ENCODE measurements around the gene TRMT61B.

TRMT61B gene

DNA sequence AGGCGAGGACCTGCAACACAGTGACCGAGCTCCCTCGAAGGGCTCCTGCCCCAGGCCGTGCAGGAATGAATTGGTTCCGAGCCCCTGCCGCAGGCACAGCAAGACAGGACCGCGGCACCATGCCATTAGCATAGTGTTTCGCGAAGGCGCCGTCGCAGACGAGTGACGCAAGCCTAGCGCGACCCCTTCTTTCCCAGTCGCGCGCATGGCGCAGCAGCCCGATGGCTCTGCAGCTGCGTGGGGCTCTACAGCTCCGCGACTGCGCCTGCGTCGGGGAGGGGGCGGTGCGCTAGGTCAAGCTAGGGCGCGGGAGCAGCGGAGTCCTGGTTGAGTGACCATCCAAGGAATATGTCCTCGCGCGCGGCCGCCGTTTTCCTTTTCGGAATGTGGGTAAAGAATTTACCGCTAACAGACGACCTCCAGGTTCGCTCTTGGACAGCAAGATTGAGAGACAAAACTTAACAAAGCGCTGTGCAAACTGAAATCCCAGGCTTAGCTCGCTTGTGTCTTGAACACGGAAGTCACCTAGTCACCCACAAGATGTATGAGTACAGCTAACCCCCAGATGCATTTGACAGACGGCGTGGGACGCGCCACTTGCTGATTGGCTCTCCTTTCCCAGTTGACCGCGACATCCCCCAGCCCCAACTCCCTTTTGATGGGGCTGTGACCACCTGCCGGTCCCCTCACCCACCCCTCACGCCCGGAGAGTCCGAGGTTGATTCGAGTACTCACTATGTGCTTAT lies at the start of gene TRMT61B:
Gene TRMT61B (minus strand): TSS at position 164 of the 746 bp plus-strand sequence. CDS start 32 bp downstream, at position 132.
- peak; percentile 90 for DNase-seq

GRCh38 chr2:28915939-28916338 lies 45.8 kb upstream of the TRMT61B start:
- DNase-seq, result no peak

- no peak for DNase-seq
Observed at GRCh38 chr2:28909655-28910353, 39.7 kb upstream of the TRMT61B start.

- DNase-seq, result no peak
Observed at GRCh38 chr2:28908172-28908571, 38.1 kb upstream of the TRMT61B start.

GRCh38 chr2:28906821-28907220 lies 36.7 kb upstream of the TRMT61B start:
- no peak for DNase-seq

DNA sequence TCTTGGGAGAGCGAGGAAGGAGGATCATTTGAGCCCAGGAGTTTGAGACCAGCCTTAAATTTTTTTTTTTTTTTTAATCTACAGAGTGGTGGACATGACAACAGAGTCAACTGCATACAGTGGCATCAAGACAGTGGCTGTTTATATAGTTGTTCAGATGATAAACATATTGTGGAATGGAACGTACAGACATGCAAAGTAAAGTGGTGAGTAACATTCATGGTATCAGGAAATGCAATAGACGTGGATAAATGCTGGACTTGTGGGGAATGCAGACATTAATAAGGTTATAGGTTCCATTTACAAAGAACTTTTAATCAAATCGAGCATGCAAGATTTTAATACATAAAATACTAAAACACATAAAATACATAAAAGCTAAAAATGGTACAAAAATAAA lies 36.3 kb upstream of the TRMT61B start:
- DNase-seq, result no peak

GRCh38 chr2:28905533-28905932 lies 35.4 kb upstream of the TRMT61B start:
- no peak for DNase-seq

GRCh38 chr2:28904802-28905457 lies 34.8 kb upstream of the TRMT61B start:
- no peak for DNase-seq

GRCh38 chr2:28904295-28904694 lies 34.2 kb upstream of the TRMT61B start:
- DNase-seq, result no peak

DNA sequence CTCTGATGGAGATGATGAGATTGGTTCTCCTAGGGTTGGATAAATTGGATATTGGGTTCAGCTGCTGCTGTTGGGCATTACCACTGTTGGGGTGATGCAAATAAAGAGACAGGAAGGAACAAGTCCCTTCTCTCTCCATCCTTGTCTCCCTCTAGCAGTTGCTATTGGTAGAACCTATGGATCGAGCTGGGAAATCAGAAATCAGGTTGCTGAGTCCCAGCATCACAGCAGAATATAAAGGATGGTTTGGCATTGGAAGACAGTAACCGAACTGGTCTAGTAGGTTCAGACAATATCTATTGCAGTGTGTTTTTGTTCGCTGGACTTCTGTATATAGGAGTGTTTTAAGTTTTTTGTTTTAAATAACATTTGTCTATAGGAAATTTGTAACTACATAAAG lies 32.5 kb upstream of the TRMT61B start:
- no peak for DNase-seq

DNA sequence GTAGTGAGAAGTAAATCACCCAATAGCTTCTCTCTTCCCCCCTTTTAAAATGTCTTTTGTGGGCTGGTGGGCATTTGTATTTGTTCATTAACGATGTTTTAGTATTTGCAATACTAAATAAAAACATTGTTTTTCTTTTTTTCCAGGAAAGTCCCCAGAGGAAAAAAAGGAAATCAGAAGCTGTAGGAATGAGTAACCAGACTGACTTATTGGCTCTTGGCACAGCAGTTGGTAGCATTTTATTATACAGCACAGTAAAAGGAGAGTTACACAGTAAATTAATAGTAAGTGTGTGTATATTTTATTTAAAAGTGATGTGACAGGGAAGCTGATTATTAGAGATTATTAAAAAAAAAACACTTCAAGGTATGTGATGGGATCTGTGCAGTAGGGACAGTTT lies 31.7 kb upstream of the TRMT61B start:
- no peak for DNase-seq

DNA sequence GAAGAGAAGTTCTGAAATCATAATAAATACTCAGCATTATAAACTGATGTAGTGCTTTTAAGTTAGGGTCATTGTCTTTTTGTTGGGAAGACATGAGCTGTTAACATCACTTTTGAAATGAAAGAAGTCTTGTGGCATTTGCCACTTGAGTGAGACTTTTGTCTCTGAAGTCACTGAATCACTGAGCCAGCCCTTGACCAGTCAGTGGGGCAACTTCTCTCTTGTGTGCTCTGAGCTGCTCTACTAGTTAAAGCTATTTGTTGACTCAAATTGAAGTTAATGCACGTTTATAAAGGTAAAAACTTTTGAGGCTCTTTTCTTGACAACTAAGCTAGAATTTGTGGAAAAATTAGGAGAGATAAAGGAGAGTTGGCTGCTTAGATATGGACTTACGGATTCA lies 31.1 kb upstream of the TRMT61B start:
- DNase-seq, result no peak

GRCh38 chr2:28898048-28898447 lies 27.9 kb upstream of the TRMT61B start:
- DNase-seq, result no peak

DNA sequence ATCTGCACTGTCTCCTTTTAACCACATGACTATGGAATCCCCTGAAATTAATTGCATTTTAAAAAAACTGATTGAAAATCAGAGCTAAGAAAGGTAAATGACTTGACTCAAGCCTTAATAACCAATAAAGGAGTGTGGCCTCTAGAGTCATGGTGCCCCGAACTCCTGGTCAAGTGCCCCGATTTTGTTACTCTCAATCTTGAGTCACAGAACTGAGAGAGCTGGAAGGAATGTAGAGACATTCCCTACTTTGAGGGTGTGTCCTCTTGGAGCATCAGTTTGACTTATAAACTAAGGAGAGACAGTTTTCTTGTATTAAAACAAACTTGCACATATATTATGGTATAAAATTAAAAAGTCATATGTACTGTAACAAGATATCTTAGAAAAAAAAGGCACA lies 26.8 kb upstream of the TRMT61B start:
- DNase-seq, result no peak

- DNase-seq, result peak; percentile 18
Observed at GRCh38 chr2:28895189-28895893, 25.2 kb upstream of the TRMT61B start.

GRCh38 chr2:28894470-28895188 lies 24.5 kb upstream of the TRMT61B start, which contains the start of gene WDR43:
TSS of gene WDR43 (plus strand) at chr2:28894667. CDS start at chr2:28894699, 32 bp downstream.
- peak; percentile 94 for DNase-seq

DNA sequence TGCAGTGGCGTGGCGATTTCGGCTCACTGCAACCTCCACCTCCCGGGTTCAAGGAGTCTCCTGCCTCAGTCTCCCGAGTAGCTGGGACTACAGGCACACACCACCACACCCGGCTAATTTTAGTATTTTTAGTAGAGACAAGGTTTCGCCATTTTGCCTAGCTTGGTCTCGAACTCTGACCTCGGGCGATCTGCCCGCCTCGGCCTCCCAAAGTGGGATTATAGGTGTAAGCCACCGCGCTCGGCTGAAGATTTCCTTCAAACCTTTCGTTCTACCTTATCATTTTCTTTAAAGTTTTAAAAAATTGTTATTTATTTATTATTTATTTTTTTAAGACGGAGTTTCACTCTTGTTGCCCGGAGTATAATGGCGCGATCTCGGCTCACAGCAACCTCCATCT lies 23.4 kb upstream of the TRMT61B start:
- no peak for DNase-seq

GRCh38 chr2:28880193-28880592 lies 10.1 kb upstream of the TRMT61B start:
- no peak for DNase-seq

GRCh38 chr2:28871620-28872019 lies 1.5 kb upstream of the TRMT61B start:
- no peak for DNase-seq

DNA sequence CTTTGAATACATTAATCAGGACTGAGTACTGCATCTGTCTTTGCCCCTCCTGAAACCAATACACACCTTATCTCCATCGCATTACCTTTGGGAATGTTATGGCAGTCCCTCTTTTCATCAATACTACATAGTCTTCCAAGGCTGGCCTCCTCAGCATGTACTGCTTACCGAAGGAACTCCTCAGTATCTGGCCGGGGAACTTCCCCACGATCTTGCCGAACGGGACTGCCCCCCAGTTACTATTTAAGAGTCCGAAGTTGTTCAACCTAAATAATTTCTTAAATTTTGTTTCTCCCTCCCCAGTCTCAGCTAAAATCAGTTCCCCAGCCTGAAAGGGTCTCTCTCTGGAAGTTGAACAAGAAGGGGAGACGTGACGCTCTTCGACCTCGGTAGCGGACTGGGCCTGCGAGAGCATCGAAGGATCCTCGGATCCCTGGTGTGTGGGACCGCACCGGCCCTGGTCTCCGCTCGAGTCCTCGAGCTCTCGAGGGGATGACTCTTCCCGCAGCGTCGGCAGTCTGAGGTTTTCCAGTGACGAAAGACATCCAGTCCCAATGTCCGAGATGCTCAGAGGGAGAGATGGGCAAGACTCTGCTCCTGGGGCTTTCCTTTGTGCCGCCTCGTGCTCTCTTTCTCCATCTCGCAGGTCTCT lies 489 bp downstream of the TRMT61B start:
- DNase-seq, result no peak

GRCh38 chr2:28868611-28869010 lies 1.5 kb downstream of the TRMT61B start:
- DNase-seq, result no peak

DNA sequence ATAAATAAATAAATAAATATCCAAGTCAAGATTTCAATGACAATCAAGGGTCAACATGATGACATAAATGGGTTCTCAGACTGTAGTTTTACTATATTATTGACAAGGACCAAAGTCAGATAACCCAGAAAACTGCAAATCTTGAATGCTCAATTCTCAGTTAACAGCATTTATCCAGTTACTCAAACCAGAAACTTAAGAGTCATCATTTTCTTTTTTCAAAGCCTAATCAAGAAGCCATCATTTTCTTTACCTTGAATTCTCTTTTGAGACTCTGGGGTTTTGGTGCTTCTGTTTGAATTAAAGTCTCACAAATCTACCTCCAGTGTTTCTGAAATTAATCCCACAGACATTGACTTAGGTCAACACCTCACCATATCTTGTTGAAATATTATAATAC lies 14.1 kb downstream of the TRMT61B start:
- DNase-seq, result no peak

All from NK-92 treated with Interleukin-12 subunit alpha and Interleukin-12 subunit beta, amount 100 ng/mL, for 24 hours (cell line).